Loucy (cell line): Measurements from ENCODE around the gene CROCC2.

Experiments used
- H2AFZ ChIP-seq: fragments of 200-600 bp; sonication (generic); 2 replicates; pipeline ENCODE4 v1.6.0; 2016; ENCODE audit warnings: antibody characterized with exemption, mild to moderate bottlenecking, low read length, moderate library complexity
- H3F3A ChIP-seq: fragments of 200-600 bp; 2 replicates; pipeline ENCODE4 v1.6.0; 2016; ENCODE audit warnings: antibody characterized with exemption, low read depth, mild to moderate bottlenecking
- H3K27me3 ChIP-seq: fragments of 200-600 bp; sonication (generic); 2 replicates; pipeline ENCODE4 v1.6.1; 2014; ENCODE audit warnings: low read length, mild to moderate bottlenecking; ENCODE audit not compliant: insufficient read depth, poor library complexity, severe bottlenecking
- H3K36me3 ChIP-seq: fragments of 200-600 bp; sonication (generic); 2 replicates; pipeline ENCODE4 v1.6.1; 2016; ENCODE audit warnings: low read length; ENCODE audit not compliant: insufficient read depth
- H3K4me1 ChIP-seq: fragments of 200-600 bp; sonication (generic); 2 replicates; pipeline ENCODE4 v1.5.1; 2014; ENCODE audit warnings: low read length, mild to moderate bottlenecking; ENCODE audit not compliant: insufficient read depth, poor library complexity, severe bottlenecking
- H3K4me2 ChIP-seq: fragments of 200-600 bp; sonication (generic); 2 replicates; pipeline ENCODE4 v1.6.0; 2014; ENCODE audit warnings: antibody characterized with exemption, low read length, low read depth, mild to moderate bottlenecking; ENCODE audit not compliant: poor library complexity, severe bottlenecking
- H3K4me3 ChIP-seq: fragments of 200-600 bp; sonication (generic); 2 replicates; pipeline ENCODE4 v1.5.1; 2014; ENCODE audit warnings: low read length, mild to moderate bottlenecking, mixed read lengths; ENCODE audit not compliant: poor library complexity, severe bottlenecking
- H3K79me2 ChIP-seq: fragments of 200-600 bp; sonication (generic); 2 replicates; pipeline ENCODE4 v1.6.1; 2014; ENCODE audit warnings: low read length; ENCODE audit not compliant: insufficient read depth
- H3K9ac ChIP-seq: fragments of 200-600 bp; sonication (generic); 2 replicates; pipeline ENCODE4 v1.6.0; 2014; ENCODE audit warnings: mild to moderate bottlenecking, low read depth, low read length, moderate library complexity; ENCODE audit not compliant: poor library complexity, severe bottlenecking
- H3K9me2 ChIP-seq: fragments of 200-600 bp; sonication (generic); replicated peaks from 2 replicates; pipeline ENCODE4 v1.6.1; 2016; ENCODE audit warnings: low read depth, low read length, mixed read lengths
- H3K9me3 ChIP-seq: fragments of 200-600 bp; sonication (generic); 2 replicates; pipeline ENCODE4 v1.6.1; 2014; ENCODE audit warnings: mild to moderate bottlenecking, antibody characterized with exemption, low read length, low read depth; ENCODE audit not compliant: insufficient read depth
- H4K20me1 ChIP-seq: fragments of 200-600 bp; sonication (generic); 2 replicates; pipeline ENCODE4 v1.6.0; 2014; ENCODE audit warnings: antibody characterized with exemption, low read length, mild to moderate bottlenecking; ENCODE audit not compliant: insufficient read depth, poor library complexity, severe bottlenecking
- CTCF ChIP-seq: fragments of 200-600 bp; sonication (generic); conservative IDR thresholded peaks from 2 replicates; pipeline ENCODE4 v1.5.1; 2014; ENCODE audit warnings: mild to moderate bottlenecking, antibody characterized with exemption, low read length
- EZH2phosphoT487 ChIP-seq: fragments of 200-600 bp; IDR thresholded peaks from 2 replicates; pipeline ENCODE4 v1.6.1; 2018; ENCODE audit warnings: antibody characterized with exemption, mild to moderate bottlenecking, moderate library complexity, borderline replicate concordance

Gene CROCC2

GRCh38 chr2:240930631-240931318, 24.6 kb downstream of the CROCC2 start:
- H3K9ac ChIP-seq, result no peak overlapping the region
- H4K20me1 ChIP-seq, result no peaks in the 10 kb centered on the region
- no peaks in the 10 kb centered on the region; the same call in 1 of the 2 replicates for H3K9me3 ChIP-seq
- no peaks in the 10 kb centered on the region for H3K36me3 ChIP-seq
- H3K4me1 ChIP-seq, result no peaks in the 10 kb centered on the region
- H3K4me3 ChIP-seq, result no peak overlapping the region
- H3K9me2 ChIP-seq, result no peaks in the 10 kb centered on the region
- no peaks in the 10 kb centered on the region for H3K27me3 ChIP-seq
- no peaks in the 10 kb centered on the region for H3K79me2 ChIP-seq
- H2AFZ ChIP-seq, result no peak overlapping the region
- H3K4me2 ChIP-seq, result no peak overlapping the region
- H3F3A ChIP-seq, result no peaks in the 10 kb centered on the region
- no peak for TF ChIP-seq CTCF

GRCh38 chr2:240931319-240931949, 25.3 kb downstream of the CROCC2 start:
- no peak overlapping the region for H3K4me3 ChIP-seq
- no peaks in the 10 kb centered on the region for H3K79me2 ChIP-seq
- H2AFZ ChIP-seq, result no peak overlapping the region
- no peak for TF ChIP-seq EZH2phosphoT487
- no peaks in the 10 kb centered on the region; the same call in 1 of the 2 replicates for H3K9me3 ChIP-seq
- H3K4me1 ChIP-seq, result no peaks in the 10 kb centered on the region
- H3K4me2 ChIP-seq, result no peak overlapping the region
- no peaks in the 10 kb centered on the region for H3K36me3 ChIP-seq
- H4K20me1 ChIP-seq, result no peaks in the 10 kb centered on the region
- H3F3A ChIP-seq, result no peaks in the 10 kb centered on the region
- H3K9me2 ChIP-seq, result no peaks in the 10 kb centered on the region
- H3K27me3 ChIP-seq, result no peaks in the 10 kb centered on the region
- no peak overlapping the region for H3K9ac ChIP-seq

GRCh38 chr2:240932001-240932723, 26.0 kb downstream of the CROCC2 start:
- Histone ChIP-seq H3K9me2 (no peaks in the 10 kb centered on the region), H3K36me3 (no peaks in the 10 kb centered on the region), H3F3A (no peaks in the 10 kb centered on the region), H3K4me3 (no peak overlapping the region), H3K4me1 (no peaks in the 10 kb centered on the region), H3K9me3 (no peaks in the 10 kb centered on the region; the same call in 1 of the 2 replicates), H3K9ac (no peak overlapping the region), H3K79me2 (no peaks in the 10 kb centered on the region), H3K27me3 (no peaks in the 10 kb centered on the region), H4K20me1 (no peaks in the 10 kb centered on the region), H2AFZ (no peak overlapping the region), H3K4me2 (no peak overlapping the region)
- no peak for TF ChIP-seq EZH2phosphoT487
- no peak for TF ChIP-seq CTCF
